Measurements from ENCODE around the gene ADGRL2. TPM values are rescaled to one million over a fixed set of nuclear protein-coding genes. Genes with fewer than 3 reads are reported as not detected.

The ADGRL2 gene
- total and polyA plus RNA-seq, 2 of the 4 experiments (the other 2 are of a cell fraction) = 17.0 to 42.7 TPM

DNA sequence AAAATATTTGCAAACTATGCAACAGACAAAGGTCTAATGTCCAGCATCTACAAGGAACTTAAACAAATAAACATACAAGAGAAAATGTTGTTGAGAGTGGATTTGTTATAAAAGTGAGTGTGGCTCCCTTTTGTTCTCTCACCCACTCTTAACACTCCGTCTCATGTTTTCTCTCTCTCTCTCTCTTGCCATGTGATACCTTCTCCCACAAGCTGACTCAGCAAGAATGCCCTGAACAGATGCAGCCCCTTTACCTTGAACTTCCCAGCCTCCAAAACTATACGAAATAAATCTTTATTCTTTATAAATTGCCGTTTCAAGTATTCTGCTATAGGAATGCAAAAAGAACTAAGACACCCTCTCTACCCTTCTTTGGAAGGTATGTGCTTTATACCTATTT is 234.1 kb downstream of the ADGRL2 start:
- Histone ChIP-seq H3K27ac (ENCODE audit: insufficient read depth, low read length) (no peak overlapping the region), H3K27me3 (ENCODE audit: control insufficient read depth, insufficient read depth, low read length) (no peaks in the 10 kb centered on the region), H2AFZ (replicated peaks; ENCODE audit: low read length, poor library complexity) (no peak overlapping the region), H3K9me3 (ENCODE audit: control insufficient read depth, insufficient read depth, low read length) (no peaks in the 10 kb centered on the region), H4K8ac (ENCODE audit: low read depth in 2 of 2, low read length in 2 of 2) (no peak overlapping the region), H4K5ac (ENCODE audit: low read depth, low read length) (no peak overlapping the region), H3K9me1 (ENCODE audit: insufficient read depth, low read length) (no peaks in the 10 kb centered on the region), H3K23ac (ENCODE audit: low read depth, low read length) (no peak overlapping the region), H3K4me3 (ENCODE audit: insufficient read depth, low read depth, low read length) (no peak overlapping the region), H3K14ac (replicated peaks; ENCODE audit: low read depth, low read length) (no peak overlapping the region), H2AK5ac (ENCODE audit: low read depth, low read length) (no peak overlapping the region), H2BK20ac (ENCODE audit: low read depth, low read length) (no peak overlapping the region), H3K36me3 (ENCODE audit: control insufficient read depth, insufficient read depth, low read length) (no peaks in the 10 kb centered on the region), H3K4me1 (ENCODE audit: control insufficient read depth, insufficient read depth, low read length) (no peaks in the 10 kb centered on the region), H3K9ac (ENCODE audit: low read depth, low read length) (no peak overlapping the region), H4K91ac (ENCODE audit: insufficient read depth, low read depth, low read length) (no peak overlapping the region), H2AK9ac (replicated peaks; ENCODE audit: low read depth, low read length, poor library complexity) (no peak overlapping the region), H3K79me1 (ENCODE audit: low read depth in 1 of 2, low read length in 2 of 2) (no peaks in the 10 kb centered on the region), H2BK15ac (ENCODE audit: low read depth, low read length) (no peak overlapping the region), H2BK120ac (ENCODE audit: low read depth, low read length) (no peak overlapping the region), H3K4me2 (ENCODE audit: low read depth, low read length) (no peak overlapping the region), H3K56ac (ENCODE audit: extremely low read depth, insufficient read depth, low read length) (no peak overlapping the region), H3K4ac (ENCODE audit: low read depth, low read length) (no peak overlapping the region), H4K20me1 (ENCODE audit: insufficient read depth, low read length) (no peaks in the 10 kb centered on the region), H2BK5ac (ENCODE audit: low read depth, low read length, poor library complexity, severe bottlenecking) (no peak overlapping the region), H3K18ac (ENCODE audit: low read depth, low read length) (no peak overlapping the region)
- in situ Hi-C loops (cut with MboI; ENCODE audit: low sequenced_read_pairs) = no loop called here
- no peak for TF ChIP-seq MAZ (IDR thresholded peaks at IDR 0.05; ENCODE audit: borderline replicate concordance, low read depth, low read length)
- TF ChIP-seq MAFK (IDR thresholded peaks at IDR 0.05; ENCODE audit: low read depth, low read length) = peak; percentile 87
- no peak for TF ChIP-seq USF2 (IDR thresholded peaks at IDR 0.05; ENCODE audit: low read depth, low read length)
- DNase-seq = no peak
- intact Hi-C loops (cut with micrococcal nuclease) = no loop called here
- POLR2A ChIA-PET (ENCODE audit: unreplicated experiment) = no interaction called here
- CTCF ChIA-PET = no interaction called here
- BruUV-seq (replicated peaks) = no TSS peak
- dilution Hi-C loops (cut with HindIII; ENCODE audit: low sequenced_read_pairs, unreplicated experiment) = no loop called here
- no CpG with 5 or more reads among the region's 3 CpGs for WGBS, 2 experiments (ENCODE audit: extremely low coverage in 2 of 2, insufficient read length in 1 of 2)
- no peak for ATAC-seq (ENCODE audit: low read depth)

All from IMR-90 (cell line).